Midbrain (tissue), 1 donor: ENCODE data around the gene CFAP299.

Experiments
- DNase-seq: peaks from one replicate; lab custom pipeline; 2025; lab: John Stamatoyannopoulos, UW

The CFAP299 gene

DNA sequence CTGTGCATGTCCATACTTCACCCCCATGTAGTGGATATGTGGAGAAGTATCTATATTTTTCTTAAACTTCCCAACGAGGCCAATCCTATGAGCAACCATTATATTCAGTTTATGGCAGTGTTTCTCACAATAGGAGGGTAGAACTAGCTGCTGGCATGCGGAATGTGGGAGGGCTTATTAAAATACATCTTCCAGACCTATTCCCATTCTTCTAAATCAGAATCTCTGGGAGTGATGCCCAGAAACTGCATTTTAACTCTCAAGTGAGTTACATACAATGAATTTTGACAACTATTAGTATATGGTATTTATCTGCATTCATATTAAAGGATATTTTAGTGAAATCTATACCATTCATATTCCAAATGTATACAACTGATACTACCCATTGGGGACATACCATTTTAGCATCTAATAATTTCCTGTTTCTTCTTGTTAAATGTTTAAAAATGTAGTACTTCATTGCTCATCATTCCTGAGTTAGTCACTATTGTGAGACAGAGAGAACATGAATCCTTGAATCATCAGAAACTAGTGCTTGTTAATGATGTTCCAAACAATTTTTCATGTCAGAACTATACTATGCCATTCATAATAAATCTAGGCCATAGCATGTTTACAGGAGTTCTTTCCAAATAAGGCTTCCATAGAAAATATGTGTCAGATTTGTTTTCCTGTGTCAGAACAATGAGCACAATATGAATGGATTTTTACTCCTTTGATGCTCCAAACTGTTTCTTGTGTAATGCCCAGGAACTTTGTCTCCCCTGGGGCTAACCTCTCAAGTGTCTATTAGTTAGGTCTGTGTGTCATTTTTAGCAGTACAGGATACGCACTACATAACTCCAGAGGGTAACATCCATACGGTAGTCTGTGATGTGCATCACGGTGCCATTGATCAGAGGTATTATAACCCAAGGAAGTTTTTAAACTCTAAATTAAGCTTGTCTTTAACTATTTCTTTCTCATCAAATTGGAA lies 496.1 kb downstream of the CFAP299 start:
- no peak for DNase-seq

DNA sequence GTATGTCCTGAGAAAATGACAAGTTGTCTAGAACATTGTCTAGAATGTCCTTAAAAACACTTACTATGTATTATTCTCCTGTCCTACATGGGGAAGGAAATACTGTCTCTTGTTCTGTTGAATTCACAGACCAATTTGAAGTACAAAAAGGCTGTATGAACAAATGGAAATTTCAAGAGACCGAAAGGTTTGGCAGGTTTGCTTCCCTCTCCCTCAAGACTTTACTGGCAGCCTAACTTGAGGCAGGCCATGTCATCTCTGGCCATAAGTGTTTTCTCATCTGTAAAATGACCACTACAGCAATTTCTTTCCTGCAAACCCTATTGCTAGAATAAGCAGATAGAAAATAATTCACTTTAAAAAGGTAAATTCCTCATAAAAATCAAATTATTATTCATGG lies 503.8 kb downstream of the CFAP299 start:
- DNase-seq = no peak

DNA sequence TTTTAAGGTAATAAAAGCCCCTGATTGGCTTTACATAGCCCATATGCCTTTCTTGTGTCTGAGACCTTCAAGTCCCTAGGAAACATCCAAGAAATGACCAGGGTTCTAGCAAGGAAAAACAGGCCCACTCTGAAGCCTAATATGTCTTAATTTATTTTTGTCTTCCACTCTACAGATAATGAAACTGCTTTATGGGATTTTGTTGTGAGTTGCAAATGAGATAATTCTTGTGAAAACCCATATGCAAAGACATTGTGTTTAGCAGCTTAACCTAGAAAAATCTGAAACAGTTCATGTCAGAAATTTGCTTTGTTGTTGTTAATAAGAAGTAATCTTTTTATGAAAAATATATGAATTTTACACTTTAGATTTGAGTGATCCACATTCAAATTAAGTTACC lies 504.3 kb downstream of the CFAP299 start:
- DNase-seq = no peak

- DNase-seq = no peak
Observed at GRCh38 chr4:80840396-80840795, 504.9 kb downstream of the CFAP299 start.

DNA sequence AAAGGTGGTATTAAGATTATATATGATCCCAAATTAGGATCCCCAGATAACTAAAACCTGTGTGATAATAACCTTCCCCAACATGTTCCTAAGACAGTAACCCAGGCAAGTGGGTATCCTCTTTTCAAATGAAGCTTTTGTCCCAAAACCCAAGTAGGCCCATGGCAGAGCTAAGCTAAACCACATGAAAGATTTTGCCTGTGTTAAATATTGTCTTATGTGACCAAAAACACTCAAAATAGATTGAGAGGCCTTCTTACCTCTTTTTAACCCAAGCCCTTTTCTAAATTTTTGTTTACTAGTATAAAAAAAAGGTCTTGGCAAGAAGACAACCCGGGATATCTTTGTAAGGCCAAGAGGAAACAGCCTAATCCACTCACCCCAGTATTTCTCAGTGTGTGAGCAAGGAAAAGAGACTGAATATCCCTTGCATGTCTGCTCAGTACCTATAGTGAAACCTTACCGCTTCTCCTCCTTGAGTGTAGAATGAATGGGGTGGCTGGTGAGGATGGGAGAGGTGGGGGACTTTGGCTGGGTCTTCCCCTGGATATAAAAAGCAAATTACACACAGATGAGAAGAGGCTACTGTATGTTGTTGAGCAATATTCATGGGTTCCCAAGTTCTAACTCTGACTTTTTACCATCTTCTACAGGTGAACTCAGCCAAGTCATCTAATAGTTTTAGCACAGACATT lies 506.2 kb downstream of the CFAP299 start:
- DNase-seq = no peak

DNA sequence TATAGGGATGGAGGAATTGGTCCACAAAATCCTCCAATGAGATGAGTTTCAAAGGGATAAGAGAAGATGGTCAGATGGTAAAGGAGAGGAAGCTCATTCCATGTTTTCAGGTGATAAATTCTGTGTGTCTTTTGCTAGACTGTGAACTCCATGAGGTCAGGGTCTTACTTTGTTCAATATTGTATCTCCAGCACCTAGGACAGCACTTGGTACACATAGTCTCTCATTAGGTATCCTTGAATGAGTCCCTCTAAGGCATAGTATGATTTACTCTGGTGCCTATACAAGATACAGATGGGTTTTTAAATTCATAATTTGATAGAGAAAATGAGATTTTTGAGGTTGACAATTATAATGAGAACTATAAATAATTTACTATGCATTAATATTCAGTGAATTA lies 510.7 kb downstream of the CFAP299 start:
- DNase-seq = no peak

- no peak for DNase-seq
Observed at GRCh38 chr4:80852061-80852460, 516.5 kb downstream of the CFAP299 start.

- no peak for DNase-seq
Observed at GRCh38 chr4:80873571-80873970, 538.0 kb downstream of the CFAP299 start.

GRCh38 chr4:80874979-80875378 lies 539.4 kb downstream of the CFAP299 start:
- no peak for DNase-seq

DNA sequence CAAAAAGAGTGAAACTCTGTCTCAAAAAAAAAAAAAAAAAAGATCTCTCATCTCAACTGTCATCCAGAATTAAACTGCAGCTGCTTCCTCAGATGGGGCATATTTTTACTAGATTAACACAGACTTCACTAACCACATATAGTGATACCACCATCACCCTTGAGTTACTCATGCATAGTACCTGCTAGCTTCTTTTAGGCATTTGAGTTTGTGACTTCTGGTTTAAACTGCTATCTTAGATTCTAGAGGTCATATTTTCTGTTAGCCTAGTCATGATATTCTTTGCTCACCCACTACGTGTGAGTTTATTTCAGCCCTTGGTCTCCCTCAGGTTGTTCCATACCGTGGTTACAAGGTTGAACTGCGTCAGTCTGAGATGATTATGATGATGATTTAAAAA lies 540.1 kb downstream of the CFAP299 start:
- DNase-seq = no peak

GRCh38 chr4:80876810-80877209 lies 541.3 kb downstream of the CFAP299 start:
- DNase-seq = no peak

- DNase-seq = no peak
Observed at GRCh38 chr4:80878218-80878617, 542.7 kb downstream of the CFAP299 start.

DNA sequence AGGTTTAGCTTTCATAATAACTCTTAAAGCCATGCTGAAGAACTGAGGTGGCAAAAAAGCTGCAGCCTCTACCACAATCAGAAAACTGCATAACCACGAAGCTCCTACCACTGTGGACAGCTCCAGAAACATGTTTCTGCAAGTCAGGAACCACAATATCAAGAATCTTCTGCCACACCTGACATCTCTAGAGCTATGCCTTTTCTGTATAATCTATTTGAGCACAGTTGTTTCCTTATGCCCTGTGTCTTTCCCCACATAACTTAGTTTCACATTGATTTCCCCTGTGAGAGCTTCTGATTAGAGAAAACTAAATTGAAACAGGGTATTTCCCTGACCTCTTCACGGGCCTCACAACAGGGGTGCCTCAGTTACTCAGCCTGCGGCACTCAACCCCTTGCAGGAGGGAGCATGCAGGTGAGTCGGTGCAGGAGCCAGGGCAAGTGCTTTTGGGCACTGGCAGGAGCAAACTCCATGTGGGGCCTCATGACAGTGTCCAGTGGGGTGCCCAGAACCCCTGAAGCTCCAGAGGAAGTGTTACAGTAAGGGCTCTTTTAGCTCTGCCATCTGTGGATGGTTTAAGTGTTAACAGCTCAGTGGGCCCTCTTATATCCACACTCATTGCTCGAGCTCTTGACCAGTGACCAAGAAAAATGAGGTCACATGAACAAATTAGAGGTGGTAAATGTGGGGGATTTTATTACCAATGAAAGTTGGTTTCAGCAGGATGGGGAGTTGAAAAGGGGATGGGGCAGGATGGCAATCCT lies 562.2 kb downstream of the CFAP299 start:
- no peak for DNase-seq

- DNase-seq = no peak
Observed at GRCh38 chr4:80900908-80901307, 565.4 kb downstream of the CFAP299 start.

DNA sequence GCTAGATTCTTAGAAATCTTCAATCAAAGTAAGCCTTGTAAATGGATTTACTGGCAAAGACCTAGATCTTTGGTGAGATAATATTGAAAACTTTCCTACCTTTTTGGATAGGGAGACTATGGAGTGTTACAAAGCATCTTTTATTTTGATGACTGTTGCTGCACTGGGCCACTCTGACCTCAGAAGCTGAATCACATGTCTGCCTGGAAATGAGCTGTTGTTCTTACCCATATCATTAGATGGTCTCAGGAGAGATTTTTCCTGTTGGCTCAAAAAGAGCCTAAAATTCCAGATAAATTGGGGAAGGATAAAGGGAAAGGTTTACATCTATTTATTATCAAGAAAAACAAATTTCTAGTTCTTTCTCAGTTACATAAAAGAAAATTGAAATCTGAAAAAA lies 567.5 kb downstream of the CFAP299 start:
- no peak for DNase-seq

GRCh38 chr4:80909938-80910337 lies 574.4 kb downstream of the CFAP299 start:
- DNase-seq = no peak

DNA sequence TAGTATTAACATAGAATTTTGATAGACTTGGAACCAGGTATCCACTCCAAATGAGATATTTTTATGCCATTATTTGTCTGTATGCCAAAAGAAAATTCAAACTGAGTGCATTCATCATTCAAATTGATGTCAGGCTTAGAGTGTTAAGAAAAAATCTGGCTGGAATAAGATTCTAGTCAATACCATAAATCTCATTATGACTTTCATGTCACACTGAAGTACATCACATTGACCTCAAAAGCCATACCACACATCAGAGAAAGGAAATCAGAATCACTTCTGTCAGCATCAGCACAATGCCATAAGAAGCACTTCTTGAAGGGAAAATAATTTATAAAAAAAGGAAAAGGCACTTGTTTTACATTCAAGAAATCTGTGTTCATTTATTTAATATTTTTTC lies 575.9 kb downstream of the CFAP299 start:
- no peak for DNase-seq

DNA sequence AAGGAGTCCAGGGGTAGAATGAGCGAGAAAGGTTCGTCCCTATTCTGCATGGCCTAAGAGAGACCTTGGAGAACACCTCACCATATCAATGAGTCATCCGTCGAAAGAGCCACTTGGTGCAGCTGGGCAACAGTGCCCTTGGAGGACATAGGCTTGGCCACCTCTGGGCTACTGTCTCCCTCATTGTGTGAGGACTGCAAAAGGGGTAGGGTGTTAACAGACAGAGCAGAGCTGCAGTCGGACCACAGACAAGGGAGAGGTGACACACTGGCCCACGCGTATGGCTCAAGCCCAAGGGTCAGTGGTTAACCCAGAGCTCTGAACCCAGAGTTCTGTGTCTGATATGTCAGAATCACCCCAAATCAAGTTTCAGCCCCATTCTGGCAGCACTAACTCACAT lies 576.8 kb downstream of the CFAP299 start:
- DNase-seq = no peak

GRCh38 chr4:80913381-80913780 lies 577.9 kb downstream of the CFAP299 start:
- no peak for DNase-seq

GRCh38 chr4:80916770-80917169 lies 581.2 kb downstream of the CFAP299 start:
- no peak for DNase-seq

DNA sequence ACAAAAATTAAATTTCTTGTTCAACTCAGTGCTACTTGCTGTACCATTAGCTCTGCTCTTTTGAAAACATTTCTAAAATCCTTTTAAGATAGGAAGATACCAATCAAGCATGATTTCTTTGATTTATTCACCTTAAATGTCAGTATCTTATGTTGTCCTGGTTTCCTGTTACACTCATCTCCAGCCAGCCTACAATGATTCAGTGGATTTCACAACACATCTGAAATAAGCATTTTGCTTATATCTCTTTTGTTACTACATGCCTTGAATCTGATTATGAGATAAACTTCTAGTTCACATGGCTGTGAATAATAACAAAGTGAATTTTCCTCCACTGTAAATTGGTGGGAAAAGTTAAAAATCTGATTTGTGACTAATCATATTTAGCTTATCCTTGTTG lies 582.5 kb downstream of the CFAP299 start:
- DNase-seq = no peak

DNA sequence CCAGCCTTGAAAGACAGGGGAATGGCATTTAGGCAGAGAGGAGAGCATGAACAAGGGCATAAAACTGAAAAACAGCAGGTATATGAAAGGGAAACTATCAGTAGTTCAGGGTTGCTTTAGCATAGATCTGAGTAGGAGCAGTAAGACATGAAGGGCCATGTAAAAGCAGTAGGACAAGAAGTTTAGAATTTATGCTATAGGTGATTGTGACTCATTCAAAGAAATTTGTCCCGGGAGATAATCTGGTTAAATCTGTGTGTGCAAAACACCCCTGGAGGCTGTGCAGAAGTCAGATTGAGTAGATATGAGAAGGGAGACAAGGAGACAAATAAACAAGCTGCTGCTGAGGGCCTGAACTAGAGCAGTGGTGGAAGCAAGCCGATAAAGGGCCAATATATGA lies 585.9 kb downstream of the CFAP299 start:
- no peak for DNase-seq

GRCh38 chr4:80922941-80923340 lies 587.4 kb downstream of the CFAP299 start:
- no peak for DNase-seq
